ENCODE data around the gene ESD.
"Not testable (repeated sequence)": the region's sequence is repeated elsewhere in the genome, so short reads cannot be mapped to it uniquely, and the experiment has no call there.

Gene ESD

GRCh38 chr13:46783504-46783903 lies 13.5 kb downstream of the ESD start:
- DNase-seq, result no peak

- DNase-seq, result no peak
Observed at GRCh38 chr13:46782691-46783090, 14.3 kb downstream of the ESD start.

- no peak for DNase-seq
Observed at GRCh38 chr13:46782066-46782465, 14.9 kb downstream of the ESD start.

GRCh38 chr13:46778890-46779289 lies 18.1 kb downstream of the ESD start:
- DNase-seq, result no peak

- no peak for DNase-seq
Observed at GRCh38 chr13:46778095-46778494, 18.9 kb downstream of the ESD start.

- no peak for DNase-seq
Observed at GRCh38 chr13:46775385-46776107, 21.4 kb downstream of the ESD start.

GRCh38 chr13:46773541-46773940 lies 23.4 kb downstream of the ESD start:
- DNase-seq, result no peak

GRCh38 chr13:46771693-46772092 lies 25.3 kb downstream of the ESD start:
- DNase-seq, result no peak

GRCh38 chr13:46769925-46770324 lies 27.0 kb downstream of the ESD start:
- not testable (repeated sequence) for DNase-seq

- peak; percentile 12 for DNase-seq
Observed at GRCh38 chr13:46761866-46762265, 35.1 kb downstream of the ESD start.

- DNase-seq, result no peak
Observed at GRCh38 chr13:46761174-46761573, 35.8 kb downstream of the ESD start.

- peak; percentile 16 for DNase-seq
Observed at GRCh38 chr13:46759846-46760245, 37.1 kb downstream of the ESD start.

GRCh38 chr13:46757640-46758039 lies 39.3 kb downstream of the ESD start:
- DNase-seq, result no peak

GRCh38 chr13:46756977-46757376 lies 40.0 kb downstream of the ESD start:
- peak; percentile 3 for DNase-seq

GRCh38 chr13:46755508-46755907 lies 41.5 kb downstream of the ESD start:
- DNase-seq, result not testable (repeated sequence)

- no peak for DNase-seq
Observed at GRCh38 chr13:46754812-46755211, 42.1 kb downstream of the ESD start.

GRCh38 chr13:46753917-46754316 lies 43.0 kb downstream of the ESD start:
- DNase-seq, result no peak

- DNase-seq, result peak; percentile 73
Observed at GRCh38 chr13:46753137-46753536, 43.8 kb downstream of the ESD start.

GRCh38 chr13:46751811-46752635 lies 44.9 kb downstream of the ESD start:
- peak; percentile 5 for DNase-seq

GRCh38 chr13:46749951-46750350 lies 47.0 kb downstream of the ESD start:
- DNase-seq, result no peak

- no peak for DNase-seq
Observed at GRCh38 chr13:46748300-46748699, 48.7 kb downstream of the ESD start.

GRCh38 chr13:46747031-46747820 lies 49.7 kb downstream of the ESD start:
- DNase-seq, result no peak

- DNase-seq, result no peak
Observed at GRCh38 chr13:46745706-46746105, 51.3 kb downstream of the ESD start.

- DNase-seq, result no peak
Observed at GRCh38 chr13:46745062-46745461, 51.9 kb downstream of the ESD start.
